ENCODE data around the gene SCG5.

SCG5 gene

GRCh38 chr15:32657941-32658340, 16.4 kb downstream of the SCG5 start:
- TF ChIP-seq FOXP2 (optimal IDR thresholded peaks at IDR 0.05; ENCODE audit: borderline replicate concordance, extremely low read depth, extremely low read length, insufficient read depth), result no peak
- TF ChIP-seq POLR2AphosphoS5 (IDR thresholded peaks at IDR 0.05; ENCODE audit: low read depth, low read length), result no peak
- no peak for TF ChIP-seq SIN3A (IDR thresholded peaks at IDR 0.05; ENCODE audit: borderline replicate concordance, insufficient read depth, low read length)
- no peak for TF ChIP-seq REST (IDR thresholded peaks at IDR 0.05; ENCODE audit: insufficient read depth in 1 of 2, low read depth in 2 of 2, low read length in 2 of 2)

GRCh38 chr15:32659340-32660155, 18.0 kb downstream of the SCG5 start:
- TF ChIP-seq FOXP2 (optimal IDR thresholded peaks at IDR 0.05; ENCODE audit: borderline replicate concordance, extremely low read depth, extremely low read length, insufficient read depth) (no peak), REST (IDR thresholded peaks at IDR 0.05; ENCODE audit: insufficient read depth in 1 of 2, low read depth in 2 of 2, low read length in 2 of 2) (no peak), SIN3A (IDR thresholded peaks at IDR 0.05; ENCODE audit: borderline replicate concordance, insufficient read depth, low read length) (no peak), TAF1 (IDR thresholded peaks at IDR 0.05; ENCODE audit: borderline replicate concordance, insufficient read depth, low read length) (no peak), POLR2AphosphoS5 (IDR thresholded peaks at IDR 0.05; ENCODE audit: low read depth, low read length) (no peak)

GRCh38 chr15:32663671-32664070, 22.2 kb downstream of the SCG5 start:
- TF ChIP-seq FOXP2 (optimal IDR thresholded peaks at IDR 0.05; ENCODE audit: borderline replicate concordance, extremely low read depth, extremely low read length, insufficient read depth), result no peak
- no peak for TF ChIP-seq TAF1 (IDR thresholded peaks at IDR 0.05; ENCODE audit: borderline replicate concordance, insufficient read depth, low read length)
- no peak for TF ChIP-seq SIN3A (IDR thresholded peaks at IDR 0.05; ENCODE audit: borderline replicate concordance, insufficient read depth, low read length)
- no peak for TF ChIP-seq REST (IDR thresholded peaks at IDR 0.05; ENCODE audit: insufficient read depth in 1 of 2, low read depth in 2 of 2, low read length in 2 of 2)
- no peak for TF ChIP-seq POLR2AphosphoS5 (IDR thresholded peaks at IDR 0.05; ENCODE audit: low read depth, low read length)

GRCh38 chr15:32664796-32665195, 23.3 kb downstream of the SCG5 start:
- TF ChIP-seq SIN3A (IDR thresholded peaks at IDR 0.05; ENCODE audit: borderline replicate concordance, insufficient read depth, low read length), result no peak
- TF ChIP-seq POLR2AphosphoS5 (IDR thresholded peaks at IDR 0.05; ENCODE audit: low read depth, low read length), result no peak
- no peak for TF ChIP-seq REST (IDR thresholded peaks at IDR 0.05; ENCODE audit: insufficient read depth in 1 of 2, low read depth in 2 of 2, low read length in 2 of 2)
- no peak for TF ChIP-seq TAF1 (IDR thresholded peaks at IDR 0.05; ENCODE audit: borderline replicate concordance, insufficient read depth, low read length)
- no peak for TF ChIP-seq FOXP2 (optimal IDR thresholded peaks at IDR 0.05; ENCODE audit: borderline replicate concordance, extremely low read depth, extremely low read length, insufficient read depth)
